K562 (cell line): ENCODE data around the gene LRIT3. TPM values are rescaled to one million over a fixed set of nuclear protein-coding genes. Genes with fewer than 3 reads are reported as not detected.

Experiments used
- ATAC-seq: fragments of 200-7000 bp; cut with Tn5 transposase; 3 replicates; pipeline ENCODE4 v1.9.1; 2020; ENCODE audit warnings: moderate library complexity
- BruUV-seq: library from RNA; stranded (reverse); fragments of 400-500 nt; replicated peaks from 2 replicates; lab custom pipeline; 2021; lab: Mats Ljungman, UMichigan
- CTCF ChIA-PET: fragments of 300-600 bp; formaldehyde crosslinking; extraction: SDS; loops from one replicate; lab custom pipeline; 2021; ENCODE audit warnings: low intra/inter-chr PET ratio; lab: Yijun Ruan, JAX
- POLR2A ChIA-PET: fragments of 300-600, 350-650 bp; sonication (Branson Sonifier 250); formaldehyde crosslinking; extraction: SDS; loops from one replicate; lab custom pipeline; 2021; ENCODE audit warnings: antibody characterized with exemption, inconsistent platforms; lab: Yijun Ruan, JAX
- DNase-seq, 4 experiments: peaks; one replicate each; pipeline versions ENCODE4 v3.0.0 to v3.0.0-alpha.2; 2011 to 2018; ENCODE audit warnings: low spot score in 3 of 4, mixed read lengths in 3 of 4; ENCODE audit errors: extremely low read depth in 1 of 4
- FAIRE-seq: peaks from 2 replicates; lab custom pipeline; 2011; peaks lifted over from hg19 to GRCh38; lab: Jason Lieb, UNC
- H2AFZ ChIP-seq: 2 replicates; pipeline ENCODE4 v1.6.0; 2011; ENCODE audit warnings: low read depth, low read length, control low read depth, inconsistent platforms
- H3K27ac ChIP-seq: fragments of 200-600 bp; 3 replicates; pipeline ENCODE4 v1.8.0; 2011; ENCODE audit warnings: low read depth, mild to moderate bottlenecking, control low read depth, inconsistent platforms, low read length, moderate library complexity, mixed read lengths; ENCODE audit errors: extremely low read depth
- H3K27me3 ChIP-seq, 2 experiments: fragments of 300-600 bp in 1 of 2; 2 replicates in 1 of 2; 3 replicates in 1 of 2; pipeline versions ENCODE4 v1.6.0 to v1.8.0; 2011; ENCODE audit warnings: inconsistent platforms in 2 of 2, low read length in 2 of 2, mild to moderate bottlenecking in 1 of 2, mixed read lengths in 1 of 2, moderate library complexity in 1 of 2; ENCODE audit not compliant: control insufficient read depth in 2 of 2, insufficient read depth in 2 of 2
- H3K36me3 ChIP-seq: fragments of 300-600 bp; 3 replicates; pipeline ENCODE4 v1.8.0; 2011; ENCODE audit warnings: mild to moderate bottlenecking, low read length, inconsistent platforms; ENCODE audit not compliant: control insufficient read depth, insufficient read depth
- H3K4me1 ChIP-seq, 2 experiments: fragments of 200-600 bp in 1 of 2; replicated peaks in 1 of 2; 2 replicates in 1 of 2; 3 replicates in 1 of 2; pipeline versions ENCODE4 v1.5.1 to v1.8.0; 2011; ENCODE audit warnings: inconsistent platforms in 2 of 2, low read length in 2 of 2, mild to moderate bottlenecking in 1 of 2, mixed read lengths in 1 of 2, moderate library complexity in 1 of 2; ENCODE audit not compliant: control insufficient read depth in 2 of 2, insufficient read depth in 2 of 2
- H3K4me2 ChIP-seq: 2 replicates; pipeline ENCODE4 v1.6.1; 2011; ENCODE audit warnings: low read length, control low read depth, inconsistent platforms, mixed read lengths; ENCODE audit not compliant: insufficient read depth
- H3K4me3 ChIP-seq: fragments of 200-600 bp; sonication (generic), shearing (Covaris generic); 2 replicates; pipeline ENCODE4 v1.5.1; 2016; ENCODE audit warnings: control low read depth, inconsistent platforms
- H3K79me2 ChIP-seq: fragments of 200-600 bp; 3 replicates; pipeline ENCODE4 v1.8.0; 2011; ENCODE audit warnings: low read length, inconsistent platforms; ENCODE audit not compliant: control insufficient read depth, insufficient read depth
- H3K9ac ChIP-seq, 2 experiments: 2 replicates each; pipeline versions ENCODE4 v1.6.0 to v1.6.1; 2011; ENCODE audit warnings: low read depth in 2 of 2, low read length in 2 of 2, control low read depth in 1 of 2, inconsistent platforms in 1 of 2, mild to moderate bottlenecking in 1 of 2, mixed read lengths in 1 of 2; ENCODE audit not compliant: insufficient read depth in 1 of 2
- H3K9me1 ChIP-seq: one replicate; pipeline ENCODE4 v1.6.0; 2011; ENCODE audit warnings: inconsistent platforms, mild to moderate bottlenecking, low read length, moderate library complexity; ENCODE audit not compliant: control insufficient read depth, insufficient read depth
- H3K9me3 ChIP-seq: replicated peaks from 2 replicates; pipeline ENCODE4 v1.5.1; 2011; ENCODE audit warnings: low read depth, low read length, inconsistent platforms; ENCODE audit not compliant: control insufficient read depth, insufficient read depth
- H4K20me1 ChIP-seq: replicated peaks from 2 replicates; pipeline ENCODE4 v1.6.1; 2011; ENCODE audit warnings: low read length, inconsistent platforms, mixed read lengths; ENCODE audit not compliant: control insufficient read depth, insufficient read depth
- ARID4B ChIP-seq: sonication (generic); formaldehyde crosslinking; IDR thresholded peaks from 2 replicates; pipeline ENCODE4 v1.8.0; 2022; ENCODE audit warnings: mild to moderate bottlenecking, missing genetic modification reagents
- E2F1 ChIP-seq: sonication (generic); formaldehyde crosslinking; IDR thresholded peaks from 2 replicates; pipeline ENCODE4 v1.8.1; 2023; ENCODE audit warnings: mild to moderate bottlenecking, missing genetic modification reagents, moderate library complexity
- FOSL1 ChIP-seq: fragments of 200-800 bp; sonication (Bioruptor generic); conservative IDR thresholded peaks from 2 replicates; pipeline ENCODE4 v1.6.1; 2016; ENCODE audit warnings: missing genetic modification characterization, missing compliant biosample characterization
- FOXJ3 ChIP-seq: sonication (generic); formaldehyde crosslinking; IDR thresholded peaks from 2 replicates; pipeline ENCODE4 v1.4.0; 2020; ENCODE audit warnings: mild to moderate bottlenecking, missing genetic modification reagents
- GABPA ChIP-seq: fragments of 200-800 bp; sonication (Bioruptor generic); conservative IDR thresholded peaks from 2 replicates; pipeline ENCODE4 v1.6.1; 2016; ENCODE audit warnings: low read depth, missing genetic modification characterization, missing compliant biosample characterization
- GATA2 ChIP-seq: sonication (generic); formaldehyde crosslinking; IDR thresholded peaks from 2 replicates; pipeline ENCODE4 v1.4.0; 2020; ENCODE audit warnings: mild to moderate bottlenecking, missing genetic modification reagents
- HNRNPH1 ChIP-seq: fragments of 200-400 bp; formaldehyde crosslinking; optimal IDR thresholded peaks from 2 replicates; pipeline ENCODE3; 2017; ENCODE audit warnings: low read depth, mild to moderate bottlenecking, low read length, moderate library complexity
- MEF2A ChIP-seq: IDR thresholded peaks from 2 replicates; pipeline ENCODE4 v1.6.1; 2011; ENCODE audit warnings: low read depth, mild to moderate bottlenecking, low read length, moderate library complexity; ENCODE audit not compliant: control insufficient read depth
- RNF2 ChIP-seq: sonication (generic); IDR thresholded peaks from 2 replicates; pipeline ENCODE4 v1.6.1; 2016
- STAT6 ChIP-seq: sonication (generic); formaldehyde crosslinking; IDR thresholded peaks from 2 replicates; pipeline ENCODE4 v1.8.1; 2023; ENCODE audit warnings: mild to moderate bottlenecking, missing genetic modification reagents
- TAF7 ChIP-seq: fragments of 450-650 bp; IDR thresholded peaks from 2 replicates; pipeline ENCODE4 v1.6.1; 2016; ENCODE audit warnings: missing genetic modification characterization, missing compliant biosample characterization
- THAP7 ChIP-seq: fragments of 250-450 bp; sonication (Bioruptor Pico); IDR thresholded peaks from 2 replicates; pipeline ENCODE4 v1.5.0; 2021
- ZNF263 ChIP-seq: sonication (generic); formaldehyde crosslinking; IDR thresholded peaks from 2 replicates; pipeline ENCODE4 v1.8.0; 2022; ENCODE audit warnings: mild to moderate bottlenecking, missing genetic modification reagents, borderline replicate concordance
- ZNF316 ChIP-seq: fragments of 450-650 bp; IDR thresholded peaks from 2 replicates; pipeline ENCODE4 v1.6.1; 2016
- WGBS: fragments of 100-300 bp; shearing (Covaris generic); methylation state at CpG from one replicate; pipeline ENCODE4 v1.1.6; 2016; ENCODE audit warnings: low coverage, mixed read lengths; ENCODE audit not compliant: insufficient coverage; ENCODE audit errors: missing lambda C conversion rate; 5-methylcytosine and 5-hydroxymethylcytosine counted together
- in situ Hi-C: fragments of 300-500 bp; cut with MboI; formaldehyde crosslinking; loops from 4 replicates; pipeline ENCODE4 v1.15.0; 2018; ENCODE audit warnings: inconsistent platforms, mixed read lengths
- intact Hi-C: fragments of 100-400 bp; cut with micrococcal nuclease; formaldehyde crosslinking; loops from 2 replicates; pipeline ENCODE4 v1.14.2; 2022
- polyA plus RNA-seq, 8 experiments: library from polyadenylated mRNA; depleted of rRNA in 4 of 8; stranded (reverse) in 5 of 8; unstranded in 3 of 8; fragments of >200 nt; fragmentation: Nextera tagmentation in 2 of 8; fragmentation: Illumina TruSeq in 1 of 8; extraction: Ambion mirVana in 2 of 8; extraction: Trizol in 1 of 8; gene quantifications; 2 replicates each; pipeline versions ENCODE4 v1.2.1 to v1.2.3, GENCODE V29; 2011 to 2014; ENCODE audit warnings: inconsistent platforms in 1 of 8, missing spikeins in 1 of 8
- total RNA-seq, 7 experiments: library from RNA; depleted of rRNA in 6 of 7; stranded (reverse); fragments of >200 nt in 6 of 7; fragmentation: Illumina TruSeq in 2 of 7; extraction: Trizol in 2 of 7; gene quantifications; 2 replicates each; pipeline versions ENCODE4 v1.2.1 to v1.2.3, GENCODE V29; 2011 to 2021; ENCODE audit warnings: low replicate concordance in 1 of 7

Gene LRIT3
- total and polyA plus RNA-seq, 9 of the 15 experiments (the other 6 are each of a cell fraction or from before 2014, with no cell fraction given): 0.04 to 0.10 (median 0.04) TPM; not detected in 4

- Histone ChIP-seq H3K79me2 (no peaks in the 10 kb centered on the region), H3K36me3 (peaks cover 35% of the 10 kb centered on the region), H3K4me2 (no peak within 1 kb of the TSS), H3K27ac (no peak within 1 kb of the TSS), H3K9me1 (no peaks in the 10 kb centered on the region), H3K9ac (no peak within 1 kb of the TSS), H3K4me1 (no peaks in the 10 kb centered on the region), H3K27me3 (no peaks in the 10 kb centered on the region), H3K9me3 (no peaks in the 10 kb centered on the region), H2AFZ (no peak within 1 kb of the TSS), H3K4me3 (no peak within 1 kb of the TSS), H4K20me1 (no peaks in the 10 kb centered on the region)
- no peak for FAIRE-seq
- CTCF ChIA-PET: interaction anchor here (2.4 kb wide), 1 partner anchor 406 kb away, joined by 7 read pairs; no protein-coding TSS in a partner anchor
- intact Hi-C loops (loop anchor here (2.0 to 5.0 kb wide), 2 partner anchors 150 to 405 kb away; no protein-coding TSS in a partner anchor), in situ Hi-C loops (no loop called here)
- DNase-seq: no peak
- POLR2A ChIA-PET: interaction anchor here (1.7 kb wide), 1 partner anchor 21 kb away, joined by 4 read pairs; the partner anchor contains the start of gene LRIT3
- ATAC-seq: no peak
- BruUV-seq: no TSS peak
- WGBS: 94% methylated on average over 2 of the region's 2 CpGs
- TF ChIP-seq TAF7 (no peak), RNF2 (no peak), E2F1 (CRISPR knock-in tag) (no peak), MEF2A (no peak), HNRNPH1 (no peak), FOSL1 (no peak), FOXJ3 (CRISPR knock-in tag) (no peak), GABPA (no peak), THAP7 (CRISPR knock-in tag) (no peak), GATA2 (CRISPR knock-in tag) (no peak), STAT6 (CRISPR knock-in tag) (no peak), ZNF263 (CRISPR knock-in tag) (no peak), ZNF316 (no peak), ARID4B (CRISPR knock-in tag) (no peak)
Measured at GRCh38 chr4:109827672-109828071, 20.2 kb upstream of the LRIT3 start, which contains the start of gene RRH. Gene RRH (plus strand): TSS chr4:109827972. CDS start chr4:109828028, 56 bp downstream.
